Measurements from ENCODE around the gene TPI1.

TPI1 gene

DNA sequence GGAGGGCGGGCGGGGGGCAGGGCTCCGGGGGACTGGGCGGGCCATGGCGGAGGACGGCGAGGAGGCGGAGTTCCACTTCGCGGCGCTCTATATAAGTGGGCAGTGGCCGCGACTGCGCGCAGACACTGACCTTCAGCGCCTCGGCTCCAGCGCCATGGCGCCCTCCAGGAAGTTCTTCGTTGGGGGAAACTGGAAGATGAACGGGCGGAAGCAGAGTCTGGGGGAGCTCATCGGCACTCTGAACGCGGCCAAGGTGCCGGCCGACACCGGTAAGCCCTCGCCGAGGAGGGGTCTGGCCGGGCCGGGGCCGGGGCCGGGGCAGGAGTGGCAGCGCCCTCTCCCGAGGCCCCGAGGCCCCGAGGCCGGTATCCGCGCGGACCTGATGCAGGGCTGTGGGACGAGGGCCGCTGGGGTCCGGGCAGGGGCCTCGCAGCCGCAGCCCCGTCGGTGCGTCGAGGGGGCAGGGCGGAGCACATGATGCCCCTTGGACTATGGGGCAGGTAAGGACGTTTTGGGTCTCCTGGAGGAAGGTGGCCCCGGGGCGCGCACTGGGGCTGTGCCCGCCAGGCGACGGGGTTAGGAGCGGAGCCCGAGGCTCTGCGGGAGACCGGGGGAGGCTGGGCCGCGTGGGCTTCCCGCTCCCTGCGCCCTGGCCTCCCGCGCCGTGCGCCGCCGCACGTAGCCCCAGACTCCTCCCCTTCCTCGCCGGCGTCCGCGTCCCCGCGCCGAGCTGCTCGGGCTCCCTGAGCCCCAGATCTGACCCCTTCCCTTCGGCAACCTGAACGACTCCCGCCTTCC, at the start of gene TPI1:
TPI1 (plus strand) TSS at position 119 of the 798 bp plus-strand sequence; CDS start at position 155, 36 bp downstream.
- peak within 1 kb of the TSS; percentile 82 to 100 (median 99) for H3K4me3 ChIP-seq
- peak within 1 kb of the TSS; percentile 90 to 100 (median 99) for H3K9ac ChIP-seq
- no peak for TF ChIP-seq Cebpa-rat (IDR thresholded peaks at IDR 0.05)
- H3K4me2 ChIP-seq = peak within 1 kb of the TSS; percentile 94 to 100 (median 99)
- H3K36me3 ChIP-seq = peaks cover 59 to 79% (median 68%) of the 10 kb centered on the region in 11 experiments
- peaks cover 43 to 67% (median 56%) of the 10 kb centered on the region in 11 experiments for H4K20me1 ChIP-seq
- H3K27ac ChIP-seq = peak within 1 kb of the TSS; percentile 91 to 100 (median 97)
- H3K27me3 ChIP-seq = no peaks in the 10 kb centered on the region
- peaks cover 50 to 59% (median 54%) of the 10 kb centered on the region in 10 experiments for H3K4me1 ChIP-seq
- H3K9me3 ChIP-seq (replicated peaks in 1 of 11) = no peaks in the 10 kb centered on the region

- Histone ChIP-seq H3K4me2 (no peak overlapping the region), H3K9ac (no peak overlapping the region), H3K9me3 (replicated peaks in 1 of 11) (no peaks in the 10 kb centered on the region), H3K27ac (no peak overlapping the region), H3K4me1 (peaks cover 16 to 52% (median 31%) of the 10 kb centered on the region in 10 experiments; a peak in 18 of 20 replicates), H4K20me1 (peaks cover 0 to 27% (median 0%) of the 10 kb centered on the region in 11 experiments; a peak in 5 of 22 replicates), H3K27me3 (peaks cover 24 to 77% (median 68%) of the 10 kb centered on the region in 11 experiments), H3K36me3 (no peaks in the 10 kb centered on the region; a peak in 1 of 22 replicates), H3K4me3 (no peak overlapping the region)
- TF ChIP-seq Cebpa-rat (IDR thresholded peaks at IDR 0.05) = no peak
These were observed 49.6 kb upstream of the TPI1 start for GRCh38 chr12:6817662-6818157.

GRCh38 chr12:6818222-6818621, 49.1 kb upstream of the TPI1 start:
- no peak for TF ChIP-seq Cebpa-rat (IDR thresholded peaks at IDR 0.05)
- H3K9ac ChIP-seq = no peak overlapping the region
- no peaks in the 10 kb centered on the region for H3K9me3 ChIP-seq (replicated peaks in 1 of 11)
- no peak overlapping the region for H3K4me3 ChIP-seq
- peaks cover 13 to 53% (median 27%) of the 10 kb centered on the region in 10 experiments; a peak in 18 of 20 replicates for H3K4me1 ChIP-seq
- H3K4me2 ChIP-seq = no peak overlapping the region
- H3K27me3 ChIP-seq = peaks cover 30 to 82% (median 73%) of the 10 kb centered on the region in 11 experiments
- H4K20me1 ChIP-seq = peaks cover 0 to 32% (median 0%) of the 10 kb centered on the region in 11 experiments; a peak in 6 of 22 replicates
- no peak overlapping the region for H3K27ac ChIP-seq
- H3K36me3 ChIP-seq = no peaks in the 10 kb centered on the region; a peak in 1 of 22 replicates

GRCh38 chr12:6818645-6819044, 48.7 kb upstream of the TPI1 start:
- TF ChIP-seq Cebpa-rat (IDR thresholded peaks at IDR 0.05) = no peak
- H3K36me3 ChIP-seq = no peaks in the 10 kb centered on the region; a peak in 1 of 22 replicates
- H3K27ac ChIP-seq = no peak overlapping the region
- H3K4me3 ChIP-seq = no peak overlapping the region
- peaks cover 34 to 82% (median 73%) of the 10 kb centered on the region in 11 experiments for H3K27me3 ChIP-seq
- no peaks in the 10 kb centered on the region for H3K9me3 ChIP-seq (replicated peaks in 1 of 11)
- H4K20me1 ChIP-seq = peaks cover 0 to 35% (median 0%) of the 10 kb centered on the region in 11 experiments; a peak in 6 of 22 replicates
- H3K9ac ChIP-seq = no peak overlapping the region
- H3K4me1 ChIP-seq = peaks cover 13 to 53% (median 26%) of the 10 kb centered on the region in 10 experiments; a peak in 18 of 20 replicates
- no peak overlapping the region for H3K4me2 ChIP-seq

DNA sequence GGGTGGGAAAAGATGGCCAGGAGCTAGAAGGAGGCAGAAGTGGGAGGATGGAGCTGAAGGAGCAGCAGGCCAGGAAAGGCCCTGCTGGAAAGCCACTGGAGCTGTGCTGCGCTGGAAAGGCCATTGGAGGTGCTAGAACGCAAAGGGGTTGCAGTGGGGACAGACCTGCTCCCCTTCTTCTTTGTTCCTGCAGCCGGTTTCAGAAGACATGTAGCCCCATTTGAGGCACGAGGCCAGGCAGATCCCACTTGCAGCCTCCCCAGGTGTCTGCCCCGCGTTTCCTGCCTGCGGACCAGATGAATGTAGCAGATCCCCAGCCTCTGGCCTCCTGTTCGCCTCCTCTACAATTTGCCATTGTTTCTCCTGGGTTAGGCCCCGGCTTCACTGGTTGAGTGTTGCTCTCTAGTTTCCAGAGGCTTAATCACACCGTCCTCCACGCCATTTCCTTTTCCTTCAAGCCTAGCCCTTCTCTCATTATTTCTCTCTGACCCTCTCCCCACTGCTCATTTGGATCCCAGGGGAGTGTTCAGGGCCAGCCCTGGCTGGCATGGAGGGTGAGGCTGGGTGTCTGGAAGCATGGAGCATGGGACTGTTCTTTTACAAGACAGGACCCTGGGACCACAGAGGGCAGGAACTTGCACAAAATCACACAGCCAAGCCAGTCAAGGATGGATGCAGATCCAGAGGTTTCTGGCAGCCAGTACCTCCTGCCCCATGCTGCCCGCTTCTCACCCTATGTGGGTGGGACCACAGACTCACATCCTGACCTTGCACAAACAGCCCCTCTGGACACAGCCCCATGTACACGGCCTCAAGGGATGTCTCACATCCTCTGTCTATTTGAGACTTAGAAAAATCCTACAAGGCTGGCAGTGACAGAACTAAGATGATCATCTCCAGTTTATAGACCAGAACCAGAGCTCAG, 48.0 kb upstream of the TPI1 start:
- Histone ChIP-seq H3K27me3 (peaks cover 41 to 82% (median 73%) of the 10 kb centered on the region in 11 experiments), H3K9ac (no peak overlapping the region), H3K27ac (no peak overlapping the region), H3K4me2 (peak overlapping the region in 6 of 11 experiments; percentile 12 to 92 (median 46); a peak in 9 of 22 replicates), H3K4me1 (peaks cover 12 to 52% (median 24%) of the 10 kb centered on the region in 10 experiments; a peak in 18 of 20 replicates), H3K36me3 (no peaks in the 10 kb centered on the region; a peak in 1 of 22 replicates), H3K4me3 (no peak overlapping the region), H3K9me3 (replicated peaks in 1 of 11) (no peaks in the 10 kb centered on the region), H4K20me1 (peaks cover 0 to 35% (median 0%) of the 10 kb centered on the region in 11 experiments; a peak in 6 of 22 replicates)
- no peak for TF ChIP-seq Cebpa-rat (IDR thresholded peaks at IDR 0.05)

- peak overlapping the region in 7 of 11 experiments; percentile 12 to 92 (median 80); a peak in 8 of 22 replicates for H3K4me2 ChIP-seq
These were observed 47.2 kb upstream of the TPI1 start for GRCh38 chr12:6820166-6820565.

GRCh38 chr12:6821591-6822425, 45.5 kb upstream of the TPI1 start, which contains the start of gene GPR162:
Gene GPR162 (plus strand): TSS chr12:6821821. CDS start chr12:6823899, 2,078 bp downstream.
- Histone ChIP-seq H4K20me1 (peaks cover 0 to 55% (median 17%) of the 10 kb centered on the region in 11 experiments; a peak in 11 of 22 replicates), H3K9ac (peak within 1 kb of the TSS in 5 of 11 experiments; percentile 42 to 64 (median 53); a peak in 9 of 22 replicates), H3K4me2 (peak within 1 kb of the TSS; percentile 40 to 92 (median 67); a peak in 20 of 22 replicates), H3K9me3 (replicated peaks in 1 of 11) (no peaks in the 10 kb centered on the region), H3K4me3 (peak within 1 kb of the TSS in 8 of 10 experiments; percentile 4 to 61 (median 46); a peak in 12 of 20 replicates), H3K27me3 (peaks cover 64 to 84% (median 83%) of the 10 kb centered on the region in 11 experiments), H3K4me1 (peaks cover 10 to 39% (median 24%) of the 10 kb centered on the region in 10 experiments), H3K36me3 (no peaks in the 10 kb centered on the region; a peak in 1 of 22 replicates), H3K27ac (peak within 1 kb of the TSS in 4 of 11 experiments; percentile 14 to 42 (median 34); a peak in 5 of 22 replicates)
- TF ChIP-seq Cebpa-rat (IDR thresholded peaks at IDR 0.05) = no peak

More at GRCh38 chr12:6820166-6820565, 47.2 kb upstream of the TPI1 start:
- Histone ChIP-seq H3K9me3 (replicated peaks in 1 of 11) (no peaks in the 10 kb centered on the region), H3K4me1 (peaks cover 6 to 44% (median 22%) of the 10 kb centered on the region in 10 experiments; a peak in 17 of 20 replicates), H4K20me1 (peaks cover 0 to 39% (median 5%) of the 10 kb centered on the region in 11 experiments; a peak in 8 of 22 replicates), H3K27ac (peak overlapping the region in 1 of 11 experiments; percentile 14; a peak in 2 of 22 replicates), H3K36me3 (no peaks in the 10 kb centered on the region; a peak in 1 of 22 replicates), H3K9ac (peak overlapping the region in 2 of 11 experiments; percentile 22 to 57; a peak in 1 of 22 replicates), H3K4me3 (no peak overlapping the region), H3K27me3 (peaks cover 49 to 82% (median 73%) of the 10 kb centered on the region in 11 experiments)
- no peak for TF ChIP-seq Cebpa-rat (IDR thresholded peaks at IDR 0.05)
